ENCODE data around the gene GINS1. TPM values are rescaled to one million over a fixed set of nuclear protein-coding genes. Genes with fewer than 3 reads are reported as not detected.

GINS1 gene
- total RNA-seq, 1 experiment from 2014 or later: 30.4 TPM

DNA sequence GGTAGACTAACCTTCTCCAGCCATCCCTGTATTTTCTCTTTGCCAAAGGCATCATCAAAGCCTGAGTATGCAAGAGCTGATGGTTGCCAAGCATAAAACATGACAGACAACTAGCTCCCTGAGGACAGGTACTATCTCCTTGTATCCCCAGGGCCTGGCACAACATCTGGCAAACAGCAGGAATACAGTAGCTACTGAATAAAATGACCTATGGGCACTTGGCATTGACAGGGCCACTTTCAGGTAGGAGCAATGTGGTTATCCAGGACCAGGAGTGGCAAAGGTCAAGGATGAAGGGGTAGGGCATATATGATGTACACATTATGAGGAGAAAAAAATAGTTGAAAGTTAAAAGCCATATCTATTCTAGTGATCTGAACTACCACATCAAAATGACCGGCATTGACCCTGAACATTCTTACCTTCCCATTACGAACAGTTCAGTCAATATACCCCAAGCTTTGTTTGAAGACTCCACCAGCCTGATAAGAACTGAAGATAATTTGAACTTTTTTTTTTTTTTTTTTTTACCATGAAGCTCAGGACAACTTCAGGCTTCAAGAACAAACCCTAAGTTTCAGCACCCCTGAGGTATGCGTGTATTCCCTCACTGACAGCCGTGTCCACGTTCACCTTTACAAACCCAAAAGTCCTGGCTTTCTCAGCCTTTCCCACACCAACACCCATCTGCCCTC, 29.1 kb upstream of the GINS1 start (continued):
- TF ChIP-seq POLR2AphosphoS5 (IDR thresholded peaks at IDR 0.05; ENCODE audit: low read depth, low read length) (no peak), EGR1 (IDR thresholded peaks at IDR 0.05; ENCODE audit: low read depth) (no peak), MAX (IDR thresholded peaks at IDR 0.05) (no peak), EZH2phosphoT487 (IDR thresholded peaks at IDR 0.05; ENCODE audit: borderline replicate concordance) (no peak), ZFX (IDR thresholded peaks at IDR 0.05) (no peak), TCF7L2 (IDR thresholded peaks at IDR 0.05; ENCODE audit: borderline replicate concordance, extremely low read depth, insufficient read depth, insufficient read length) (no peak), POLR2A (IDR thresholded peaks at IDR 0.05; ENCODE audit: borderline replicate concordance, extremely low read depth, insufficient read depth, insufficient read length) (no peak), YY1 (IDR thresholded peaks at IDR 0.05; ENCODE audit: extremely low read depth, insufficient replicate concordance, low read depth, low read length) (no peak)

- Histone ChIP-seq H3K4me1 (ENCODE audit: control insufficient read depth in 1 of 2, insufficient read depth in 2 of 2, low read length in 2 of 2) (peaks cover 0 to 4% of the 10 kb centered on the region in 2 experiments; a peak in 1 of 4 replicates), H3K27me3 (ENCODE audit: insufficient read depth, low read length) (no peaks in the 10 kb centered on the region), H3K9me2 (ENCODE audit: insufficient read depth) (no peaks in the 10 kb centered on the region), H4K20me1 (ENCODE audit: insufficient read depth) (no peaks in the 10 kb centered on the region), H3K9ac (ENCODE audit: low read length) (no peak overlapping the region), H3K36me3 (ENCODE audit: control insufficient read depth in 1 of 2, insufficient read depth in 2 of 2, low read length in 2 of 2) (peaks cover 0 to 2% of the 10 kb centered on the region in 2 experiments; a peak in 1 of 4 replicates), H3K4me2 (ENCODE audit: low read length) (no peak overlapping the region), H3K27ac (ENCODE audit: low read depth, low read length) (no peak overlapping the region), H3K9me3 (ENCODE audit: control insufficient read depth in 1 of 2, insufficient read depth in 1 of 2, low read depth in 1 of 2, low read length in 2 of 2) (no peaks in the 10 kb centered on the region), H3K79me2 (ENCODE audit: insufficient read depth, low read length) (peaks cover 50% of the 10 kb centered on the region), H3K4me3 (replicated peaks in 1 of 2; ENCODE audit: low read depth in 1 of 2, low read length in 2 of 2) (no peak overlapping the region), H2AFZ (ENCODE audit: low read depth, low read length, poor library complexity, severe bottlenecking) (no peak overlapping the region)
- TF ChIP-seq CEBPB (IDR thresholded peaks at IDR 0.05; ENCODE audit: low read depth): no peak
- TF ChIP-seq SRF (IDR thresholded peaks at IDR 0.05; ENCODE audit: low read depth): no peak
- TF ChIP-seq JUND (IDR thresholded peaks at IDR 0.05): no peak
- TF ChIP-seq POLR2A (IDR thresholded peaks at IDR 0.05; ENCODE audit: borderline replicate concordance, extremely low read depth, insufficient read depth, insufficient read length): no peak
- TF ChIP-seq CBX3 (IDR thresholded peaks at IDR 0.05; ENCODE audit: low read depth): no peak
- TF ChIP-seq, protein P1, sequence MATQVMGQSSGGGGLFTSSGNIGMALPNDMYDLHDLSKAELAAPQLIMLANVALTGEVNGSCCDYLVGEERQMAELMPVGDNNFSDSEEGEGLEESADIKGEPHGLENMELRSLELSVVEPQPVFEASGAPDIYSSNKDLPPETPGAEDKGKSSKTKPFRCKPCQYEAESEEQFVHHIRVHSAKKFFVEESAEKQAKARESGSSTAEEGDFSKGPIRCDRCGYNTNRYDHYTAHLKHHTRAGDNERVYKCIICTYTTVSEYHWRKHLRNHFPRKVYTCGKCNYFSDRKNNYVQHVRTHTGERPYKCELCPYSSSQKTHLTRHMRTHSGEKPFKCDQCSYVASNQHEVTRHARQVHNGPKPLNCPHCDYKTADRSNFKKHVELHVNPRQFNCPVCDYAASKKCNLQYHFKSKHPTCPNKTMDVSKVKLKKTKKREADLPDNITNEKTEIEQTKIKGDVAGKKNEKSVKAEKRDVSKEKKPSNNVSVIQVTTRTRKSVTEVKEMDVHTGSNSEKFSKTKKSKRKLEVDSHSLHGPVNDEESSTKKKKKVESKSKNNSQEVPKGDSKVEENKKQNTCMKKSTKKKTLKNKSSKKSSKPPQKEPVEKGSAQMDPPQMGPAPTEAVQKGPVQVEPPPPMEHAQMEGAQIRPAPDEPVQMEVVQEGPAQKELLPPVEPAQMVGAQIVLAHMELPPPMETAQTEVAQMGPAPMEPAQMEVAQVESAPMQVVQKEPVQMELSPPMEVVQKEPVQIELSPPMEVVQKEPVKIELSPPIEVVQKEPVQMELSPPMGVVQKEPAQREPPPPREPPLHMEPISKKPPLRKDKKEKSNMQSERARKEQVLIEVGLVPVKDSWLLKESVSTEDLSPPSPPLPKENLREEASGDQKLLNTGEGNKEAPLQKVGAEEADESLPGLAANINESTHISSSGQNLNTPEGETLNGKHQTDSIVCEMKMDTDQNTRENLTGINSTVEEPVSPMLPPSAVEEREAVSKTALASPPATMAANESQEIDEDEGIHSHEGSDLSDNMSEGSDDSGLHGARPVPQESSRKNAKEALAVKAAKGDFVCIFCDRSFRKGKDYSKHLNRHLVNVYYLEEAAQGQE (IDR thresholded peaks at IDR 0.05; ENCODE audit: low read depth): no peak
- RAD21 ChIA-PET (ENCODE audit: low non-redundant PET in 1 of 2, low total read pairs in 2 of 2, uncharacterized antibody in 2 of 2, unreplicated experiment in 2 of 2): no interaction called here
- CTCF ChIA-PET: no interaction called here
- no peak for ATAC-seq
- intact Hi-C loops (cut with micrococcal nuclease): no loop called here
- no peak for DNase-seq (ENCODE audit: low read depth, low spot score)
- POLR2A ChIA-PET: no interaction called here
- no TSS peak for BruUV-seq (replicated peaks)
These were observed 28.4 kb upstream of the GINS1 start for GRCh38 chr20:25378884-25379733.

All from HCT116 (cell line).